HG02884 (cell line): ENCODE data around the gene SPESP1.

Experiments used
- ATAC-seq: cut with Tn5 transposase; IDR thresholded peaks from one replicate; pipeline ENCODE4 v1.9.1; 2021; ENCODE audit warnings: mild to moderate bottlenecking, moderate library complexity; ENCODE audit not compliant: unreplicated experiment

SPESP1 gene

DNA sequence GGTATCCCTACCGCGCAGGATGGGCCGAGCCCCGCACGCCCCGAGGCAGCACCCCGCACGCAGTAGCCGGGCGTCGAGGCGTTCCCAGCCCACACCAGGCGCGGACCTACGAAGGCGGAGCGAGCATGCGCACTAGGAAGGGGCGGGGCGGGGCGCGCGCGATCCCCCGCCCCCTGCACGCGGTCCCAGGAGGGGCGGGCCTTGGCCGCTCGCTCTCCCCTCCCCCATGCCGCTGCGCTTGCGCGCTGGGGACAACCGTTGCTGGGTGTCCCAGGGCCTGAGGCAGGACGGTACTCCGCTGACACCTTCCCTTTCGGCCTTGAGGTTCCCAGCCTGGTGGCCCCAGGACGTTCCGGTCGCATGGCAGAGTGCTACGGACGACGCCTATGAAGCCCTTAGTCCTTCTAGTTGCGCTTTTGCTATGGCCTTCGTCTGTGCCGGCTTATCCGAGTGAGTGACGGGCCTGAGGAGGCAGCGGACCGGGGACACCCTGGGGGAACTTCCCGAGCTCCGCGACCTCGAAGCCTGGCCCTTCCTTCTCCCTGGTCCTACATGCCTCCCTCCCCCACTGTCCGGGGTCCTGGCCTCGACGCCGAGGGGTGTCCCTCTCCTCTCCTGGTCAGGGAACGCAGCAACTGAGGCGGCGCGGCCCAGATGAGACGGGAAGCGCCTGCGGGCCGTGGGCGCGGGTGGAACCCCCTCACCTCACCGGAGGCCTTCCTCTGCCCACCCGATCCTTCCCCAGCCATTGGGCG lies at the start of gene SPESP1:
SPESP1 (plus strand) TSS at position 258 of the 755 bp plus-strand sequence; CDS start at position 387, 129 bp downstream.
- ATAC-seq = peak; percentile 85

DNA sequence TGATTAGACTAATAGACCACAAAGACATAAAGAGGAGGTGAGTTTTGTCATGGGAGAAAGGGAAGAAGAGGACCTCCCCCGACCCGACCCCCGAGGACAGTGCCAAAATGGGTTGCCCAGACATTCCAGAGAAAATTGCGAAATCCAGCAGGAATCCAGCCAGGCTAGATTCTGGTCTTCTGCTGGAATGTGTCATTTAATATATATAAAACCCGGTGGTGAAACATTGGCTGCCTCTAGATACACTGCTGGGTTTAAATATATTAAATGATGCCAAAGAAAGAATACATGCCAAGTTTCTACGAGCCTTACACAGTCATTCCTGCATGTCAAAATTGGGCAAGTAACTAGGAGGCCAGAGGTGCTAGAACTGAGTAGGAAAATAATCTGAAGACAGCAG lies 45.3 kb upstream of the SPESP1 start:
- no peak for ATAC-seq

DNA sequence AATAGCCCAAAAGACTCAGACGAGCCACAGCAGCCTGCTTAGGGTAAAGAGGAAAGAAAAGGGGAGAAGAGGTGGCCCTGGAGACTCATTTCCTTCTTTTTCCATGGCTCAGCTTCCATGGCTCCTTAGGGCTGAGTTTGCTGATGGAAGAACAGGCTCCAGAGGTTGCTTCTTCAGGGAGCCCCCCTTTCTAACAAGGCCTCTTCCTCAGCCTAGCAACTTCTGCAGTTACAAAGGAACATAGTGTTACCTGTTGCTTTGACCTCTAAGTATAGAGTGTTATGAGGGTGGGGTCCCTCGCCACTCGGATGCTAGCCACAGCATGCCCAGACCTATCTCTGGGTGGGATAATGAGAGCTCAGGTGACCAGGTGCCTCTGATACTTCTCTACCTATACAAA lies 43.2 kb upstream of the SPESP1 start:
- no peak for ATAC-seq

DNA sequence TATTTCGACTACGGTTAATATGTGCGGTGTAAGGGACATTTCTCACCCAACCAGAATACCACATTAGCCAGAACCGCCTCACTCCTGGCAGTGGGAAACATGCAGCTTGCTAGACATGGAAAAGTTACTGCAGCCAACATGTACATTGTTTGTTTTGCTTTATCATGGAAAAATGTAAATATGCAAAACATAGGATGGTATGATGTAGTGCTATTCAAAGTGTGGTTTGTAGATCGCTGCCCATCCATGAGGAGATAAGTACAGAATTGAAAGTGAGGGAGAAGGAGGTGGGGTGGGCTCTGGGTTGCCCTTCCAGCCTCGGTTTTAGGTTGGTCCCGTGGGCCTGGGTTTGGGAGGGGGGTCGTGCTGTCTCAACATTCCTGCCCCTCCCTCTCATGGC lies 42.5 kb upstream of the SPESP1 start:
- ATAC-seq = no peak

DNA sequence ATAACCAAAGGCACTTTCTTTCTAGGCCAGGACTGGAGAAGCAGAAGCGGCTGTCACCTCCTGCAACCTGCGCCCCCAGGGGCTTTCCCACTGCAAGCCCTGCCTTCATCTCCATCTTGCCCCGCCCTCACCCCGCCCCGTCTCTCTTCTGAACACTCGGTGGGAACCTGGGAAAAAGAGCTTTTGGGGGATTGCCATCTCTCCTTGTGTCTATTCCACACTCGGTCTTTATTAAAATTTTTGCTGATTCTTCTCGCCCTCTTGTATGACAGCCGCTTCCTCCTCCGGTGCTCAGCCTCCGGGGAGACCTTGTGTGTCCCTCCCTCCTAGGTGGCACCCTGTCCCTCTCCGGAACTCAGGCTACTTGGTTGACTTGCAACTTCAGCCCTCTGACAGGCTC lies 41.9 kb upstream of the SPESP1 start:
- no peak for ATAC-seq

DNA sequence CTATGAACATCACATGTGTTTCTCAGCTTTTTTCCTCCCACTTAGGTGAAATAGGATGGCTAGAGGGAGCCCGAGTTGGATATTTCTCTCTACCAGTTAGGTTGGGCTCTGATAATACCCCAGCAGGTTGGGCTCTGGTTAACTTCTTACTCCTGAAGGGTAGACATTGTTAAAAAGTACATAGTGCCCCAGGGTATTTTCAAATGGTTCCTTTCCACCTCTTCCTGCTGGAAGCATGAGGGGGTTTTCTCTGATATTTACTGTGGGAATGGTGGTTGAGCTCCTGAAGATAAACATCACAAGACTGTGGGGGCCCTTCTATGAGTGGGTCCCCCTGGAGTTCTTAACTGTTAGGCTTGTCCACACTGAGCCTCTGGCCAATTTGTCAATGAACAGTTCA lies 36.1 kb upstream of the SPESP1 start:
- no peak for ATAC-seq

DNA sequence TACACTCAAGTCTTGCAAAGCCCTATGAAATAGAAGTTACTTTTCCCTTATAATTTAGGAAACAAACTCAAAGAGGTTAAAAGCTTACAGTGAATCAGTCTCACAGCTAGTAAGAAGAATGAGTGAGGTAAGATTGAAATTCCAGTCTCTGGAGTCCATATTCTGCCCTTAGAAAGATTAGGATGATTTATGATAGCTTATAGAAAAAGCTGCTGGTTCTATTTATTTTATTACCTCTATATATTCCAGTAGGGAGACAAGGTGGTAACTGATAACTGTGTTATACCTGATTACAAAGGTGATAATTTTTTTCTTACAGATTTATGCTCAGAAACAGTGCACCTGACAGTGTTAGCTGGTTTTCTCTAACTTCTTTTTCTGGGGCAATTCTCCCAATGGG lies 34.1 kb upstream of the SPESP1 start:
- ATAC-seq = no peak

DNA sequence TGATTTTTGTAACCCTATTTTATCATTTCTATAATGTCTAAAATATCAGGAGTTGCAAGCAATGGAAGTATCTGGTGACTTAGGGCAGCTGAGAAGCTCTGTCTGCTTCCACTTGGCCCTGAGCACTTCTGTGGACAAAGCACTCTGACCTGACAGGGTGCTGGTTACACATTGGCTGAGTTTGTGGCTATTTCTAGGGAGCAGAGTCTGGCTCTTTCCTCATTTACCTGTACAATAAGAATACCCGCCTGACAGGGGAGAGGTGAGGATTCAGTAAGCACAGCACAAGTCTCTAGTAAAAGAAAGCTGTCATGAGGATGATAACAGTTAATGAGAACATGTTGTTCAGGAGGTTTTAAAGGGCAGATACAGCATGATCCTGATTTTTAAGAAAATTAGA lies 33.3 kb upstream of the SPESP1 start:
- ATAC-seq = no peak

DNA sequence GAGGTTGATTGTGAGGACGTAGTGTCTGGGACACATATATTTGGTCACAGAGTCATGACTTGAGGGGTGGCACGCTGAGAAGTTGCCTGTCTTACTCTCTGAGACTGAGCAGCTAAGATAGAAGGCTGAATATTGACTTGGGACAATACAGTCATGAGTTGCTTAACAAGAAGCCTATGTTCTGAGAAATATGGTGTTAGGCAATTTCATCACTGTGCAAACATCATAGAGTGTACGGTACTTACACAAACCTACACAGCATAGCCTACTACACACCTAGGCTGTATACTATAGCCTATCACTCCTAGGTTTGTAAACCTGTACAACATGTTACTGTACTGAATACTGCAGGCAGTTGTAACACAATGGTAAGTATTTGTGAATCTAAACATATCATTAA lies 30.3 kb upstream of the SPESP1 start:
- no peak for ATAC-seq

DNA sequence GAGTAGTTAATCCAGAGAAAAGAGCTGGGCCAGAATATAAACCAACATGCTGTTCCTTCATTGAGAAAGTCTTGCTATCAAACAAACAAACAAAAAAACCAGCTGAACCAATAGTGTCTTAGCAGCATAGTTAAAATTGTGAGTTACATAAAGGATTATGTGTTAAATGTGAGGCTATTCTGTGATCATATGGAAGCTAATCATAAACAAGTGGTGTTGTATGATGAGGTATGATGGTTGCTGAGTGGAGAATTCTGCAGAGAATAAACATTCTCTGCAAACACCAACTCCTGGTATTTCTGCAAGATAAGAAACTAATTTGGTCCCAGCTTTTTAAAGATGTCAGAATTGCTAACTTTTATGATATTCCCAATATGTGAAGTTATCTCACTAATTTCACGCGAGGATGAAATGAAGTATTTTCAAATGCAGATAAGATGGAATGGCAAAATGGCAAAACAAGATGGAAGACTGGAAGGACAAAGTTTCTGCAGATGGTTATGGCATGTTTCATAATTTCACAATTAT lies 22.9 kb upstream of the SPESP1 start:
- no peak for ATAC-seq

DNA sequence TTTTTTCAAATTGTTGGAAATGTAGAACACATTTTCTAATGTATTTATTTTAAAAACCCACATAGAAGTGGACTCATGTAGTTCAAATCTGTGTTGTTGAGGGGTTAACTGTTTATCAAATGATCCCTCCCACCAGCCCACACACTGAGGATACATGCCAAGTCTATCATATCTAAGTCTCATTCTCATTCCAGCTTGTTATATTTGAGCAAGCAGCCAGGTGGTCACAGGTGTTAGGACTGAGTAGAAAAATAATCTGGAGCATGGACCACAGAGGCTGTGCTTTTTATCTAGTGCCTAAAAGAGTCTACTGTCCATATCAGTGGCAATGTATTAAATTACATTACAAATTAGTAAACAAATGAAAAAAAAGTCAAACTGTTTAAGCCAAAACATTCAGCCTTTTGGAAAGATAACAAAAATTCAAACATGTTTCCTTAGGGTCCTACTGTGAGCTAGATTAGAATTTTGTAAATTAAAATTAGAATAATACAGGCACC lies 20.7 kb upstream of the SPESP1 start:
- ATAC-seq = no peak

DNA sequence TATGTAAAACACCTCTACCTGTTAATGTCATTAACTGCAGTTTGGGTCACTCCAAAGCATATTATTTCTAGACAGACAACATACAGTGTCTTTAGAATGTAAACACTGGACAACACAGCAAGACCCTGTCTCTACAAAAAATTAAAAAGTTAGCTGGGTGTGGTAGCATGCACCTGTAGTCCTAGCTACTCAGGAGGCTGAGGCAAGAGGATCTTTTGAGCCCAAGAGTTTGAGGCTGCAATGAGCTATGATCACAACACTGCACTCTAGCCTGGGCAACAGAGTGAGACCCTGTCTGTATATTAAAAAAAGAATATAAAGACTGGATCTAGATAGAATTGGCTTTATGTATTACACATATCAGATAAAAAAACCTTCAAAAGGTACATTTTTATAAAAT lies 20.0 kb upstream of the SPESP1 start:
- ATAC-seq = no peak

DNA sequence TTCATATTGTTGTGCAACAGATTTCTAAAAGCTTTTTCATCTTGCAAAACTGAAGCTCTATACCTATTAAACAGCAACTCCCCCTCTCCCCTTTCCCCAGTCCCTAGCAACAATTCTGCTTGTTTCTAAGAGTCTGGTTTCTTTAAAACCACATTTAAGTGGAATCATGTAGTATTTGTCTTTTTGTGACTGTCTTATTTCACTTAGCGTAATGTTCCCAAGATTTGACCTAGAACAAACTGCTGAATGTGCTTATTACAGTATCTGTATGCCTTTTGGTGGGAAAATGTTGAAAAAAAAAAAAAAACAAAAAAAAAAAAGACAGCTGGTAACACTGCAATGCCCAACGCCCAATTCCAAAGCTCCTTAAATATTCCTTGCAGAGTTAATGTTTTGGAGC lies 19.5 kb upstream of the SPESP1 start:
- no peak for ATAC-seq

DNA sequence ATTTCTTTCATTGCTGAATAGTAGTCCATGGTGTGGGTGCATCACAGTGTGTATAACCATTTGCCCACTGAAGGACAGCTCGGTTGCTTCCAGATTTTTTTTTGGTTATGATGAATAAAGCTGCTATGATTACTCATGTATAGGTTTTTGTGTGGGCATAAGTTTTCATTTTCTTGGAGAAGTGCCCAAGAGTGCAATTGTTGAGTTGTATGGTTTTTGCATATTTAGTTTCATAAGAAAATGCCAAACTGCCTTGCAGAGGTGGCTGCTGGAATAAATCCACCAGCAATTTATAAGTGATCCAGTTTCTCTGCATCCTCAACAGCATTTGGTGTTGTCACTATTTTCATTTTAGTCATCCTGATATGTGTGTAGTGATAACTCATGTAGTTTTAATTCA lies 8.4 kb upstream of the SPESP1 start:
- ATAC-seq = no peak

DNA sequence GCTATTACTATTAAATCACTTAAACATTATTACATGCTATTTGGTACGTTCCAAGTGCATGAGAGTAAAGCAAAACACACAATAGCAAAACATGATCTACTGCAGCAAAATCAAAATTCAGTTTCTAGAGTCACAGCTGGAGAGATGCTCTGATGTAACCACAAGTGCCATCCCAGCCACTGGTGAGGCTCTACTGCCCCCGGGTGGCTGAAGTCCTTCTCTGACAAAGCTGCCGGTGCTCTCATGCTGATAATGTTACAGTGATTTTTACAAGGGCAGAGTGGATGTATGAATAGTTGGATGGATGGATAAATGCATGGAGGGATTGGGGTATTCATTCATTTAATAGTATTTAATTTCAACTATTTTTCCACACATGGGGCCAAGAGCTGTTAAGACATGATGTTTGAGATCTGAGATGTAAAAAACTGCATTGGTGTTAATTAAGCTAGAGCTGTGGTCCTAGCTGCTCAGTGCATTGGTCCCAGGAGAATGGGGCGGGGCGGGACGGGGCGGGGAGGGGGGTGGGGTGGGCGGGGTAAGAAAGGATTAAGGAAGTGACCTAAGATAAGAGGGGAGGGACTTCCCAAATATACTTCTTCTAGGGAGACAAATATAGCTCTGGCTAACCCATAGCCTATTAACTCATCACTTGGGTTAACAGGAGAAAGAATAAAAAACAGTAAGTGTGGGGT lies 5.3 kb upstream of the SPESP1 start:
- no peak for ATAC-seq

DNA sequence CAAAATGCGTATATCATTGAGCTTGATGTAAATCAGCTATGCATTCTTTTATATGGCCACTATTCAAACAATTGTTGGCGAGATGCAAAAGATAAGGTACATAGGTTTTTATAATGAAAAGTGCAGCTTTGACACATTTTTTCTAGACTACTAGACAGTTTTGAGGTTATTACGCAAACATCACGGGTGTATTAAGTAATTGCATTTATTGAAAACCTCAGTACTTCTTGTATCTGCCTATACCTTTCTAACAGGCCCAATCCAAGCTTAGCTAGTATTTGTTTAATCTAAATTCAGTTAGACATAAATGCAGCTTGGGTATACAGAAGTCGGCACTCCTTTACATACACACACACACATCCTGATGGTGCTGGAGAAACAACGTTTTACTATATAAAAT lies 2.7 kb downstream of the SPESP1 start:
- ATAC-seq = no peak

DNA sequence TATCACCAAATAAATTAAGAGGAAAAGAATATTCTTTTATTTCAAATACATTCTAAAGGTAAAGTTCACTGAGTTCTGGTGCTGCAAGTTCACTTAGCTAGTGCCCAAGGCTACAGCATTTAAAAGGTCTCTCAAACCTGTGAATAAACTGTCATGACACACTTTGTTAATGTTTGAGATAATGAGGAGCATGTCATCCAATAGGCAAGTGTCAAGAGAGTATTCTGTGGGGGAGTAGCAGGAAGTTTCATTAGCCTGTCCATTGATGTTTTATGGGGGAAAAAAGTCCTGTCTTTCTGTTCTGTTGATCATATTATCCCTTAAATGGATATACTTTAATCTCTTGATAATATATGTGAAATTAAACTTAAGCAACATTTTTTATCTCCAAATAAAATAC lies 4.0 kb downstream of the SPESP1 start:
- no peak for ATAC-seq

DNA sequence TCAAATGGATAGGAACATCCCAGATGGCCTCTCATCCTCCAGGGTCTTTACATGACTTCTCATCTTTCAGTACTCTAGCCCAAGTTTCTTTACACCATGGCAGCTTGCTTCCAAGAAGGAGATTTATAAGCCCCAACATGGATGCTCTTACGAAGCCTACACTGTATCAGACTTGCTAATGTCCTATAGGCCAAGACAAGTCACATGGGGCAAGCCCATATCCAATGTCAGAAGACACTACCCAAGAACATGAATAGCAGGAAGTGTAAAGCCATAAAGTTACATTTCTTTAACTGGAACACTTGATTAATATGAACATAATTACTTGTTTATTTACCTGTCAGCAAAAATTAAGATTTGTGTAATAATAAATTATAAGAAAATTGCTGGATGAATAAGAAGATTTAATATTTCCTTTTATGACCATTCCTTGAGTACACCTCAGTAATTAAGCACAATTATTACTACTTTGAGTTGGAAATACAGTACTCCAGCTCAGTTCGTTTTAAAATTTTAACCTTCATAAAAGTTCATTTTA lies 5.1 kb downstream of the SPESP1 start:
- ATAC-seq = no peak

DNA sequence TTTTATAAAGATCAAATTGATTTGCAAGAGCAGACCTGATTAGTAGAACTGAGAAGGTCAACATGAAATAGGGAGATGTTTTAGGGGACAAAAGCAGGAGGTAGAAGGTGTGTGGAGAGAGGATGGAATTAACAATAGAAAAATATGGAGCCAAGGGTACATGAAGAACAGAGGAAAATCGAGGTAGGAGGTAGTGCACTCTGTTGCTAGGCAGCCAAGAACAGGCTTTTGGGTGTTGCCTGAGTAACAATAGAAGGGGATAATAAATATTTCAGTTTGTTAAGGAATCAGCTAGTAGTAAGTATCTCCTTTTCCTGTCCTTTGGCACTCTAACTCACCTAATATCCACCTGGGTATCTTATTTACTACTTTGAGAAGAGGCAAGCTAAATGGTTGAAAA lies 9.2 kb downstream of the SPESP1 start:
- no peak for ATAC-seq

DNA sequence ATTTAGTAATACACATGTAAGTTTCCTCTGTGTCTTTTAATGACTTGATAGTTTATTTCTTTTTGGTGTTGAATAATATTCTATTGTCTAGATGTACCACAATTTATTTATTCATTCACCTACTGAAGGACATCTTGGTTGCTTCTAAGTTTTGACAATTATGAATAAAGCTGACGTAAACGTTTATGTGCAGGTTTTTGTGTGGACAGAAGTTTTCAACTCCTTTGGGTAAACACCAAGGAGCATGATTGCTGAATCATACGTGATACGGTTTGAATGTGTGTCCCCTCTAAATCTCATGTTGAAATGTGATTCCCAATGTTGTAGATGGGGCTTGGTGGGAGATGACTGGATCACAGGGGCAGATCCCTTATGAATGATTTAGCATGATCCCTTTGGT lies 21.5 kb downstream of the SPESP1 start:
- ATAC-seq = no peak

DNA sequence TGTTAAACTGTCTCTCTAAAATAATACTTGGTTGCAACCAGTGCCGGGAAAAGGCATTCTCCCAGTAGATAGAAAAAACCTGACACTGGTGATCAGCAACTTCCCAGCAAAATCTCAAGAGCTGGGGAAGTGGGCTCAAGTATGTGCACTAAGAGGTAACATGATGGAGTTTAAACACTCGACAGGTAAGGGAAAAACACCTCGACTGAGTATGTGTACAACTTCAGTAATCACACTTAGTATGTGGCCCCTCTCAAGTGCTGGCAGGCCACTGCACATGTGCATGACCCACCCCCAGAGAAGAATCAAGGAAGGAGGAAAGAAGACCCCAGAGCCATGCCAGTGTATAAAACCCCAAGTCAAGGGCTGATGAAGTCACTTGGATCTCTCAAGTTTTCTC lies 27.4 kb downstream of the SPESP1 start:
- no peak for ATAC-seq

DNA sequence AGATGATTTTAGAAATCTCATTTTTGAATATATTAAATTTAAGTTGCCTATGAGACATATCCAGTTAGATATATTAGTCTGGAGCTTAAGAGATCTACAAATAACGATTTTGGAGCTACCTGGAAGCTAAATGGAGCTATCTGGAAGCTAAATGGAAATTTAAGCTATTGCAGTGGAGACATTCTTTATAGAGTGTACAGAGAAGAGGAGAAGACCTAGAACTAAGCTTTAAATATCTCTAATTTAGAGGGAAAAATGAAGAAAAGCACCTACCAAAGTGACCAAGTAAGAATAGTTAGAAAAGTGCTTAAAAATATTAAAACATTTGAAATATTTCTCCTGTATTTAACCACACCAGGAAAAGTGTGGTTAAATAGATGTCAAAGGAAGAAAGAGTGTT lies 28.3 kb downstream of the SPESP1 start:
- ATAC-seq = no peak
